DND-41 (cell line): Measurements from ENCODE around the gene MOB3C.

ENCODE experiments used
- ATAC-seq: fragments of 200-7000 bp; cut with Tn5 transposase; 3 replicates; pipeline ENCODE4 v1.9.1; 2021; ENCODE audit warnings: low read depth; ENCODE audit not compliant: insufficient read depth
- DNase-seq: peaks from one replicate; pipeline ENCODE4 v3.0.0-alpha.2; 2020
- H2AFZ ChIP-seq: 2 replicates; pipeline ENCODE4 v1.6.0; 2012; ENCODE audit warnings: low read depth, low read length
- H3K27ac ChIP-seq: 2 replicates; pipeline ENCODE4 v1.5.1; 2012; ENCODE audit warnings: low read length, inconsistent platforms
- H3K27me3 ChIP-seq: fragments of 200-600 bp; sonication (generic); 2 replicates; pipeline ENCODE4 v1.6.0; 2012; ENCODE audit warnings: low read length, mild to moderate bottlenecking, inconsistent platforms; ENCODE audit not compliant: insufficient read depth, poor library complexity
- H3K36me3 ChIP-seq: 2 replicates; pipeline ENCODE4 v1.5.1; 2012; ENCODE audit warnings: low read length, inconsistent platforms; ENCODE audit not compliant: insufficient read depth
- H3K4me1 ChIP-seq: 2 replicates; pipeline ENCODE4 v1.5.1; 2012; ENCODE audit warnings: mild to moderate bottlenecking, low read length; ENCODE audit not compliant: insufficient read depth
- H3K4me2 ChIP-seq: 2 replicates; pipeline ENCODE4 v1.6.0; 2012; ENCODE audit warnings: mild to moderate bottlenecking, moderate library complexity, low read length, inconsistent platforms; ENCODE audit not compliant: insufficient read depth
- H3K4me3 ChIP-seq, 2 experiments: fragments of 200-600 bp in 1 of 2; shearing (Covaris generic) in 1 of 2; 2 replicates each; pipeline ENCODE4 v1.5.1; 2012 to 2016; ENCODE audit warnings: inconsistent platforms in 2 of 2, low read length in 2 of 2, mild to moderate bottlenecking in 2 of 2, low read depth in 1 of 2, moderate library complexity in 1 of 2
- H3K79me2 ChIP-seq: 2 replicates; pipeline ENCODE4 v1.6.0; 2012; ENCODE audit warnings: low read length, inconsistent platforms; ENCODE audit not compliant: insufficient read depth
- H3K9ac ChIP-seq: 2 replicates; pipeline ENCODE4 v1.6.0; 2012; ENCODE audit warnings: low read depth, mild to moderate bottlenecking, inconsistent platforms, low read length, moderate library complexity
- H3K9me3 ChIP-seq: 2 replicates; pipeline ENCODE4 v1.5.1; 2012; ENCODE audit warnings: low read length, moderate library complexity, mild to moderate bottlenecking, inconsistent platforms; ENCODE audit not compliant: insufficient read depth, severe bottlenecking
- H4K20me1 ChIP-seq: 2 replicates; pipeline ENCODE4 v1.6.0; 2012; ENCODE audit warnings: low read length; ENCODE audit not compliant: insufficient read depth
- CTCF ChIP-seq: IDR thresholded peaks from 2 replicates; pipeline ENCODE4 v1.5.1; 2012; ENCODE audit warnings: borderline replicate concordance, low read length, moderate library complexity, mild to moderate bottlenecking; ENCODE audit not compliant: poor library complexity, severe bottlenecking; ENCODE audit errors: extremely low read depth
- EZH2 ChIP-seq: IDR thresholded peaks from 3 replicates; pipeline ENCODE4 v1.6.1; 2012; ENCODE audit warnings: borderline replicate concordance, low read depth, mild to moderate bottlenecking, moderate library complexity, low read length, inconsistent platforms; ENCODE audit not compliant: severe bottlenecking

Gene MOB3C

GRCh38 chr1:46568461-46568891 is 48.1 kb downstream of the MOB3C start:
- no peak overlapping the region for H3K4me2 ChIP-seq
- H3K79me2 ChIP-seq = no peaks in the 10 kb centered on the region
- H3K4me1 ChIP-seq = no peaks in the 10 kb centered on the region
- H3K27ac ChIP-seq = no peak overlapping the region
- no peaks in the 10 kb centered on the region for H3K27me3 ChIP-seq
- no peaks in the 10 kb centered on the region for H4K20me1 ChIP-seq
- no peaks in the 10 kb centered on the region for H3K9me3 ChIP-seq
- no peak overlapping the region for H3K4me3 ChIP-seq
- TF ChIP-seq CTCF (no peak), EZH2 (no peak)
- H2AFZ ChIP-seq = no peak overlapping the region
- ATAC-seq (no peak), DNase-seq (no peak)
- H3K9ac ChIP-seq = no peak overlapping the region
- H3K36me3 ChIP-seq = no peaks in the 10 kb centered on the region

GRCh38 chr1:46563341-46563740 is 53.3 kb downstream of the MOB3C start:
- H3K27ac ChIP-seq = no peak overlapping the region
- no peak for ATAC-seq
- no peak overlapping the region for H2AFZ ChIP-seq
- H3K27me3 ChIP-seq = no peaks in the 10 kb centered on the region
- no peak for TF ChIP-seq CTCF
- TF ChIP-seq EZH2 = no peak
- no peaks in the 10 kb centered on the region for H4K20me1 ChIP-seq
- no peaks in the 10 kb centered on the region for H3K4me1 ChIP-seq
- no peaks in the 10 kb centered on the region; the same call in 1 of the 2 replicates for H3K36me3 ChIP-seq
- H3K79me2 ChIP-seq = no peaks in the 10 kb centered on the region
- no peak overlapping the region for H3K4me3 ChIP-seq
- no peak for DNase-seq
- H3K9ac ChIP-seq = no peak overlapping the region
- no peaks in the 10 kb centered on the region for H3K9me3 ChIP-seq
- no peak overlapping the region for H3K4me2 ChIP-seq

- ATAC-seq (no peak), DNase-seq (no peak)
- Histone ChIP-seq H3K4me1 (no peaks in the 10 kb centered on the region), H3K9me3 (no peaks in the 10 kb centered on the region), H3K9ac (no peak overlapping the region), H3K27ac (no peak overlapping the region), H2AFZ (no peak overlapping the region), H3K4me2 (no peak overlapping the region), H3K4me3 (no peak overlapping the region), H4K20me1 (no peaks in the 10 kb centered on the region), H3K79me2 (no peaks in the 10 kb centered on the region), H3K27me3 (no peaks in the 10 kb centered on the region), H3K36me3 (no peaks in the 10 kb centered on the region; the same call in 1 of the 2 replicates)
- TF ChIP-seq EZH2 = no peak
- TF ChIP-seq CTCF = no peak
These were observed 54.1 kb downstream of the MOB3C start for GRCh38 chr1:46562498-46562897.

- H3K27ac ChIP-seq = no peak overlapping the region
- DNase-seq (no peak), ATAC-seq (no peak)
- TF ChIP-seq CTCF = no peak
- H3K4me2 ChIP-seq = no peak overlapping the region
- no peaks in the 10 kb centered on the region for H3K27me3 ChIP-seq
- no peaks in the 10 kb centered on the region for H3K4me1 ChIP-seq
- no peaks in the 10 kb centered on the region for H3K79me2 ChIP-seq
- no peaks in the 10 kb centered on the region for H3K9me3 ChIP-seq
- no peaks in the 10 kb centered on the region for H4K20me1 ChIP-seq
- no peak overlapping the region for H3K4me3 ChIP-seq
- no peak overlapping the region for H3K9ac ChIP-seq
- no peak overlapping the region for H2AFZ ChIP-seq
- no peaks in the 10 kb centered on the region; the same call in 1 of the 2 replicates for H3K36me3 ChIP-seq
These were observed 57.6 kb downstream of the MOB3C start for GRCh38 chr1:46558966-46559365.
